ENCODE measurements around the gene UBLCP1.

- TF ChIP-seq SRF (IDR thresholded peaks at IDR 0.05; ENCODE audit: low read depth, low read length) (no peak), RAD21 (IDR thresholded peaks at IDR 0.05 in 1 of 2, conservative IDR thresholded peaks at IDR 0.05 in 1 of 2; ENCODE audit: low read depth in 2 of 2, low read length in 2 of 2) (no peak), SIN3A (conservative IDR thresholded peaks at IDR 0.05 in 1 of 2, IDR thresholded peaks at IDR 0.05 in 1 of 2; ENCODE audit: low read depth in 1 of 2, low read length in 2 of 2) (no peak), EP300 (IDR thresholded peaks at IDR 0.05; ENCODE audit: borderline replicate concordance in 1 of 2, low read depth in 2 of 2, low read length in 2 of 2) (no peak), TAF1 (IDR thresholded peaks at IDR 0.05; ENCODE audit: low read depth, low read length) (no peak), PHF8 (conservative IDR thresholded peaks at IDR 0.05; ENCODE audit: low read depth, low read length) (no peak)
- TF ChIP-seq, protein P1, sequence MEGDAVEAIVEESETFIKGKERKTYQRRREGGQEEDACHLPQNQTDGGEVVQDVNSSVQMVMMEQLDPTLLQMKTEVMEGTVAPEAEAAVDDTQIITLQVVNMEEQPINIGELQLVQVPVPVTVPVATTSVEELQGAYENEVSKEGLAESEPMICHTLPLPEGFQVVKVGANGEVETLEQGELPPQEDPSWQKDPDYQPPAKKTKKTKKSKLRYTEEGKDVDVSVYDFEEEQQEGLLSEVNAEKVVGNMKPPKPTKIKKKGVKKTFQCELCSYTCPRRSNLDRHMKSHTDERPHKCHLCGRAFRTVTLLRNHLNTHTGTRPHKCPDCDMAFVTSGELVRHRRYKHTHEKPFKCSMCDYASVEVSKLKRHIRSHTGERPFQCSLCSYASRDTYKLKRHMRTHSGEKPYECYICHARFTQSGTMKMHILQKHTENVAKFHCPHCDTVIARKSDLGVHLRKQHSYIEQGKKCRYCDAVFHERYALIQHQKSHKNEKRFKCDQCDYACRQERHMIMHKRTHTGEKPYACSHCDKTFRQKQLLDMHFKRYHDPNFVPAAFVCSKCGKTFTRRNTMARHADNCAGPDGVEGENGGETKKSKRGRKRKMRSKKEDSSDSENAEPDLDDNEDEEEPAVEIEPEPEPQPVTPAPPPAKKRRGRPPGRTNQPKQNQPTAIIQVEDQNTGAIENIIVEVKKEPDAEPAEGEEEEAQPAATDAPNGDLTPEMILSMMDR (IDR thresholded peaks at IDR 0.05; ENCODE audit: control extremely low read depth in 1 of 3, insufficient read depth in 1 of 3, low read depth in 1 of 3, low read length in 3 of 3): no peak
- TF ChIP-seq, protein P2, sequence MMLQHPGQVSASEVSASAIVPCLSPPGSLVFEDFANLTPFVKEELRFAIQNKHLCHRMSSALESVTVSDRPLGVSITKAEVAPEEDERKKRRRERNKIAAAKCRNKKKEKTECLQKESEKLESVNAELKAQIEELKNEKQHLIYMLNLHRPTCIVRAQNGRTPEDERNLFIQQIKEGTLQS (IDR thresholded peaks at IDR 0.05; ENCODE audit: insufficient read depth, low read depth, low read length): no peak
Measured at GRCh38 chr5:159240301-159240870, 22.7 kb upstream of the UBLCP1 start.

Data from H1 (cell line).